Prostate gland (tissue), 2 donors: ENCODE data around the gene VPS45. TPM values are rescaled to one million over a fixed set of nuclear protein-coding genes. Genes with fewer than 3 reads are reported as not detected.

ENCODE experiments used
- DNase-seq: peaks from one replicate; pipeline ENCODE4 v3.0.0-alpha.2; 2019; ENCODE audit warnings: low spot score
- H3K27ac ChIP-seq, 2 donors: fragments of 200-600 bp; sonication (generic); 2 replicates each; pipeline ENCODE4 v1.5.1; 2017 to 2019
- H3K27me3 ChIP-seq: fragments of 200-600 bp; sonication (generic); replicated peaks from 2 replicates; pipeline ENCODE4 v1.5.1; 2019; ENCODE audit not compliant: insufficient read depth
- H3K36me3 ChIP-seq, 2 donors: fragments of 200-600 bp; sonication (generic); 1 replicate in 1 of 2; 2 replicates in 1 of 2; pipeline versions ENCODE4 v1.5.1 to v1.8.1; 2017 to 2019
- H3K4me1 ChIP-seq: fragments of 200-600 bp; sonication (generic); replicated peaks from 2 replicates; pipeline ENCODE4 v1.5.1; 2019
- H3K4me3 ChIP-seq, 2 donors: fragments of 200-600 bp; sonication (generic); 2 replicates each; pipeline ENCODE4 v1.5.1; 2017 to 2019
- H3K9me3 ChIP-seq: fragments of 200-600 bp; sonication (generic); 2 replicates; pipeline ENCODE4 v1.5.1; 2017
- CTCF ChIP-seq, 4 experiments: fragments of 200-600 bp in 2 of 4; fragments of 450-650 bp in 2 of 4; sonication (generic) in 2 of 4; IDR thresholded peaks; 1 replicate in 3 of 4; 2 replicates in 1 of 4; pipeline ENCODE4 v1.5.1; 2016 to 2019; ENCODE audit warnings: antibody characterized with exemption in 4 of 4, mild to moderate bottlenecking in 2 of 4, moderate library complexity in 2 of 4
- POLR2A ChIP-seq: fragments of 450-650 bp; IDR thresholded peaks from one replicate; pipeline ENCODE4 v1.6.1; 2016; ENCODE audit warnings: antibody characterized with exemption, mild to moderate bottlenecking
- POLR2AphosphoS5 ChIP-seq: sonication (generic); formaldehyde crosslinking; IDR thresholded peaks from one replicate; pipeline ENCODE4 v1.6.1; 2017; ENCODE audit warnings: antibody characterized with exemption
- WGBS: methylation state at CpG from one replicate; pipeline ENCODE4 v1.1.5; 2018; 5-methylcytosine and 5-hydroxymethylcytosine counted together
- intact Hi-C: fragments of 100-400 bp; cut with DNase I; formaldehyde crosslinking; loops from one replicate; pipeline ENCODE4 v1.14.2; 2022
- total RNA-seq, 2 donors: library from RNA; depleted of rRNA; stranded (reverse); fragments of >200 nt; gene quantifications; one replicate each; pipeline ENCODE4 v1.1.0, GENCODE V29; 2016

The VPS45 gene
- total RNA-seq, 2 donors from 2014 or later, result 29.6 to 33.3 TPM

GRCh38 chr1:150152182-150152536 is 84.6 kb downstream of the VPS45 start:
- TF ChIP-seq CTCF (IDR thresholded peaks at IDR 0.05), result no peak
- TF ChIP-seq POLR2AphosphoS5, result peak; percentile 29
- Histone ChIP-seq H3K4me3 (no peak overlapping the region), H3K36me3 (peaks cover 0 to 11% of the 10 kb centered on the region in 2 donors), H3K27me3 (no peaks in the 10 kb centered on the region), H3K9me3 (no peaks in the 10 kb centered on the region), H3K27ac (peak overlapping the region; percentile 84 to 87), H3K4me1 (no peaks in the 10 kb centered on the region)
- intact Hi-C loops, result no loop called here
- 72% methylated on average over 2 of the region's 2 CpGs for WGBS
- DNase-seq, result no peak

GRCh38 chr1:150152772-150153456 is 85.3 kb downstream of the VPS45 start:
- H3K27me3 ChIP-seq, result no peaks in the 10 kb centered on the region
- no peaks in the 10 kb centered on the region for H3K9me3 ChIP-seq
- H3K27ac ChIP-seq, result peak overlapping the region; percentile 84 to 87
- 71% methylated on average over 8 of the region's 8 CpGs for WGBS
- TF ChIP-seq POLR2AphosphoS5 (peak; percentile 25), CTCF (IDR thresholded peaks at IDR 0.05) (no peak)
- H3K4me3 ChIP-seq, result no peak overlapping the region
- H3K4me1 ChIP-seq, result no peaks in the 10 kb centered on the region
- DNase-seq, result no peak
- peaks cover 0 to 11% of the 10 kb centered on the region in 2 donors for H3K36me3 ChIP-seq
- intact Hi-C loops, result no loop called here

GRCh38 chr1:150154143-150154542 is 86.6 kb downstream of the VPS45 start:
- Histone ChIP-seq H3K4me1 (no peaks in the 10 kb centered on the region), H3K4me3 (no peak overlapping the region), H3K27me3 (no peaks in the 10 kb centered on the region), H3K27ac (peak overlapping the region; percentile 84 to 87), H3K9me3 (no peaks in the 10 kb centered on the region), H3K36me3 (peaks cover 0 to 11% of the 10 kb centered on the region in 2 donors)
- 51% methylated on average over 4 of the region's 4 CpGs for WGBS
- intact Hi-C loops, result no loop called here
- TF ChIP-seq CTCF (IDR thresholded peaks at IDR 0.05) (no peak), POLR2A (no peak), POLR2AphosphoS5 (no peak)
- DNase-seq, result no peak

- H3K27me3 ChIP-seq, result no peaks in the 10 kb centered on the region
- intact Hi-C loops, result no loop called here
- no peaks in the 10 kb centered on the region for H3K9me3 ChIP-seq
- no peaks in the 10 kb centered on the region for H3K4me1 ChIP-seq
- 87% methylated on average over 13 of the region's 13 CpGs for WGBS
- peaks cover 0 to 11% of the 10 kb centered on the region in 2 donors for H3K36me3 ChIP-seq
- DNase-seq, result no peak
- no peak overlapping the region for H3K4me3 ChIP-seq
- TF ChIP-seq POLR2A (no peak), CTCF (IDR thresholded peaks at IDR 0.05) (no peak), POLR2AphosphoS5 (no peak)
- H3K27ac ChIP-seq, result peak overlapping the region in 1 of 2 donors; percentile 84
These were observed 88.0 kb downstream of the VPS45 start for GRCh38 chr1:150155413-150156071.
